NT2/D1 (cell line): ENCODE results near the gene PPP6R3.

Experiments
- DNase-seq: peaks from one replicate; pipeline ENCODE4 v3.0.0-alpha.2; 2011; ENCODE audit warnings: low read depth, low spot score
- H3K27me3 ChIP-seq: 2 replicates; pipeline ENCODE4 v1.6.0; 2011; ENCODE audit warnings: mild to moderate bottlenecking; ENCODE audit not compliant: insufficient read length, insufficient read depth
- H3K36me3 ChIP-seq: 2 replicates; pipeline ENCODE4 v1.6.1; 2011; ENCODE audit warnings: mild to moderate bottlenecking, low read length, mixed read lengths; ENCODE audit not compliant: insufficient read depth, insufficient read length
- H3K4me1 ChIP-seq: 2 replicates; pipeline ENCODE4 v1.5.1; 2011; ENCODE audit not compliant: insufficient read depth, insufficient read length
- H3K4me3 ChIP-seq: 2 replicates; pipeline ENCODE4 v1.5.1; 2011; ENCODE audit warnings: low read depth; ENCODE audit not compliant: insufficient read length
- H3K9ac ChIP-seq: 2 replicates; pipeline ENCODE4 v1.6.0; 2011; ENCODE audit warnings: low read depth; ENCODE audit not compliant: insufficient read length
- H3K9me3 ChIP-seq: 2 replicates; pipeline ENCODE4 v1.5.1; 2011; ENCODE audit warnings: mild to moderate bottlenecking, low read length; ENCODE audit not compliant: insufficient read depth
- SUZ12 ChIP-seq: IDR thresholded peaks from 2 replicates; pipeline ENCODE4 v1.6.1; 2011; ENCODE audit not compliant: insufficient read length, insufficient read depth; ENCODE audit errors: extremely low read depth
- YY1 ChIP-seq: IDR thresholded peaks from 2 replicates; pipeline ENCODE4 v1.6.1; 2011; ENCODE audit not compliant: insufficient read length, insufficient read depth
- ZNF274 ChIP-seq: IDR thresholded peaks from 2 replicates; pipeline ENCODE4 v1.6.1; 2011; ENCODE audit warnings: mild to moderate bottlenecking, low read depth, low read length

The PPP6R3 gene

GRCh38 chr11:68481579-68482240, 21.2 kb downstream of the PPP6R3 start:
- no peaks in the 10 kb centered on the region for H3K4me1 ChIP-seq
- TF ChIP-seq SUZ12, result no peak
- no peak for TF ChIP-seq ZNF274
- no peak for TF ChIP-seq YY1
- DNase-seq, result no peak
- peaks cover 7% of the 10 kb centered on the region for H3K36me3 ChIP-seq
- no peak overlapping the region for H3K4me3 ChIP-seq
- H3K9ac ChIP-seq, result no peak overlapping the region
- H3K27me3 ChIP-seq, result no peaks in the 10 kb centered on the region
- H3K9me3 ChIP-seq, result peaks cover 16% of the 10 kb centered on the region

DNA sequence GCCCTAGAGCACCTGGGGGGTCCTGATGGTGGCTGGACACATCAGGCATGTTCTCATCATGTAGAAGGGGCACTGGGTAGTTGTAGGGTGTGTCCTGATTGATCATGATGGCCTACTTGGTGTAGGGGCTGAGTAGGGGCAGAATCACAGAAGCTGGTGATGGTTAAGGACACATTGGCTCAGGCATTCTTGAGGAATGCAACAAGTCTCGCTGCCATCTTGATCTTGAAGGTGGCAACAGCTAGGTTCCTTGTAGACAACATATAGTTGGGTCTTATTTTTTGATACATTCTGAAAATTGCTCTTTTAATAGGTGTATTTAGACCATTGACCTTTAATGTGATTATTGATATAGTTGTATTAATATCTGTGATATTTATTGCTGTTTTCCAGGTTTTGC, 28.1 kb downstream of the PPP6R3 start:
- no peak for TF ChIP-seq YY1
- TF ChIP-seq ZNF274, result no peak
- no peak for TF ChIP-seq SUZ12
- Histone ChIP-seq H3K27me3 (no peaks in the 10 kb centered on the region), H3K9me3 (no peaks in the 10 kb centered on the region), H3K4me1 (no peaks in the 10 kb centered on the region), H3K36me3 (no peaks in the 10 kb centered on the region), H3K9ac (no peak overlapping the region), H3K4me3 (no peak overlapping the region)
- DNase-seq, result no peak

DNA sequence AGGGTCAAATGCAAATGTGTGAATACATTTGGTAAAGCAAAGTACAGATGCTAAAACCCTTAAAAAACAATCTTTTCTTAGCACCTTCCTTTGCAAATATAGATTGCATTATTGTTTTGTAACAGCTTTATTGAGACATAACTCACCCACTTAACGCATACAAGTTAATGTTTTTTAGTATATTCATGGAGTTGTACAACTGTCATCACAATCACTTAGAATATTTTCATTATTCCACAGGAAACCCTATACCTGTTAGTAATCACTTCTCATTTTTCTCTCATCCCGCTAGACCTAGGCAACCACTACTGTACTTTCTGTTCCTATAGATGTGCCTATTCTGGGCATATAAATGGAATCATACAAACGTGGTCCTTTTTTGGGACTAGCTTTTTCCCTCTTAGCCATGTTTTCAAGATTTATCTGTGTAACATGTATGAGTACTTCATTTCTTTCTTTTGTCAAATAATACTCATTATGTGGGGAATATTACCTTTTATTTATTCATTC, 34.7 kb downstream of the PPP6R3 start:
- H3K9me3 ChIP-seq, result no peaks in the 10 kb centered on the region
- no peaks in the 10 kb centered on the region for H3K27me3 ChIP-seq
- peaks cover 3% of the 10 kb centered on the region for H3K4me1 ChIP-seq
- no peak overlapping the region for H3K9ac ChIP-seq
- H3K4me3 ChIP-seq, result no peak overlapping the region
- no peaks in the 10 kb centered on the region for H3K36me3 ChIP-seq
- TF ChIP-seq YY1 (no peak), SUZ12 (no peak), ZNF274 (no peak)
- no peak for DNase-seq

- Histone ChIP-seq H3K27me3 (no peaks in the 10 kb centered on the region), H3K9me3 (no peaks in the 10 kb centered on the region), H3K4me3 (no peak overlapping the region), H3K4me1 (peaks cover 3% of the 10 kb centered on the region), H3K9ac (no peak overlapping the region), H3K36me3 (no peaks in the 10 kb centered on the region)
- no peak for TF ChIP-seq YY1
- no peak for TF ChIP-seq ZNF274
- no peak for TF ChIP-seq SUZ12
- no peak for DNase-seq
Observed at GRCh38 chr11:68495872-68496271, 35.3 kb downstream of the PPP6R3 start.

- H3K4me3 ChIP-seq, result no peak overlapping the region
- no peaks in the 10 kb centered on the region for H3K9me3 ChIP-seq
- H3K36me3 ChIP-seq, result no peaks in the 10 kb centered on the region
- no peaks in the 10 kb centered on the region for H3K27me3 ChIP-seq
- peaks cover 3% of the 10 kb centered on the region for H3K4me1 ChIP-seq
- no peak for TF ChIP-seq ZNF274
- TF ChIP-seq SUZ12, result no peak
- no peak for TF ChIP-seq YY1
- no peak overlapping the region for H3K9ac ChIP-seq
- no peak for DNase-seq
Observed at GRCh38 chr11:68497761-68498160, 37.2 kb downstream of the PPP6R3 start.

- no peak for DNase-seq
- Histone ChIP-seq H3K27me3 (no peaks in the 10 kb centered on the region), H3K4me1 (peaks cover 3% of the 10 kb centered on the region), H3K9ac (no peak overlapping the region), H3K9me3 (no peaks in the 10 kb centered on the region), H3K36me3 (no peaks in the 10 kb centered on the region), H3K4me3 (no peak overlapping the region)
- no peak for TF ChIP-seq YY1
- no peak for TF ChIP-seq SUZ12
- no peak for TF ChIP-seq ZNF274
Observed at GRCh38 chr11:68498321-68498720, 37.8 kb downstream of the PPP6R3 start.

DNA sequence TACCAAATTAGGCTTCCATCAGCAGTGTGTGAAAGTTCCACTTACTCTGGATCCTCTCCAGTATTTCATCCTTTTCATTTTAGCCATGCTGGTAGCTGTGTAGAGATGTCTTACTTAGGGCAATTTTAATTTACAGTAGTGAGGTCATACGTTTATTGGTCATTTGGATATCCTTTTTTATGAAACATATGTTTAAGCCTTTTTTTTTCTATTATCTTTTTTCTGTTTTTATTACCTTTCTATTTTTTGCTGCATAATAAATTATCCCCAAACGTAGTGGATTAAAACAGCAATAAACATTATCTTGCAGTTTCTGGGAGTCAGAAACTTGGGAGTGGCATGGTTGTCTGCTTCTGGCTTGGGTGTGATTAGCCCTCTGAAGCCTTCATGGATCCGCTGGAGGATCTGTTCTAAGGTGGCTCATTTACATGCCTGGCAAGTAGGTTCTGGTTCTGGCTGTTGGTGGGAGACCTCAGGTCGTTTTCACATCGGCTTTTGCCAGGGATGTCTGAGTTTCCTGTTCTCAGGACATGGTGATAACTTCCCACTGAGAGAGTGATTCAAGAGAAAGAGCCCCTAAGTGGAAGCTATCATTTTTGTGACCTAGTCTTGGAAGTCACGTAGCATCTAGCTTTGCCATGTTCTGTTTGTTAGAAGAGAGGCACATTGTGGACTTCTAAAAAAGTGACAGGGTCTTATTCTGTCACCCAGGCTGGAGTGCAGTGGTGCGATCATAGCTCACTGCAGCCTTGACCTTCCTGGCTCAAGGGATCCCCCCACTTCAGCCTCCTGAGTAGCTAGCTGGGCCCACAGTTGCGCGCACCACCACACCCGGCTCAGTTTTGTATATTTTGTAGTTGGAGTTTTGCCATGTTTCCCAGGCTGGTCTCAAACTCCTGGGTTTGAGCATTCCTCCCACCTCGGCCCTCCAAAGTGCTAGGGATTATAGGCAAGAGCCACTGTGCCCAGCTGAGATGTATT, 38.6 kb downstream of the PPP6R3 start:
- Histone ChIP-seq H3K4me1 (peaks cover 3% of the 10 kb centered on the region), H3K36me3 (peaks cover 2% of the 10 kb centered on the region), H3K27me3 (no peaks in the 10 kb centered on the region), H3K9ac (no peak overlapping the region), H3K4me3 (no peak overlapping the region), H3K9me3 (no peaks in the 10 kb centered on the region)
- no peak for DNase-seq
- no peak for TF ChIP-seq SUZ12
- no peak for TF ChIP-seq ZNF274
- no peak for TF ChIP-seq YY1
